Activated CD4-positive, alpha-beta T cell treated with anti-CD3 and anti-CD28 coated beads for 48 hours (primary cell): ENCODE data around the gene CCDC116.
"Not testable (repeated sequence)": the region's sequence is repeated elsewhere in the genome, so short reads cannot be mapped to it uniquely, and the experiment has no call there.

Source experiments
- DNase-seq: peaks from one replicate; pipeline ENCODE4 v3.0.0-alpha.2; 2020

Gene CCDC116

GRCh38 chr22:21611210-21611977 is 21.2 kb upstream of the CCDC116 start:
- DNase-seq: no peak

- DNase-seq: no peak
These were observed 19.7 kb upstream of the CCDC116 start for GRCh38 chr22:21612858-21613257.

GRCh38 chr22:21613553-21614233 is 18.9 kb upstream of the CCDC116 start:
- no peak for DNase-seq

DNA sequence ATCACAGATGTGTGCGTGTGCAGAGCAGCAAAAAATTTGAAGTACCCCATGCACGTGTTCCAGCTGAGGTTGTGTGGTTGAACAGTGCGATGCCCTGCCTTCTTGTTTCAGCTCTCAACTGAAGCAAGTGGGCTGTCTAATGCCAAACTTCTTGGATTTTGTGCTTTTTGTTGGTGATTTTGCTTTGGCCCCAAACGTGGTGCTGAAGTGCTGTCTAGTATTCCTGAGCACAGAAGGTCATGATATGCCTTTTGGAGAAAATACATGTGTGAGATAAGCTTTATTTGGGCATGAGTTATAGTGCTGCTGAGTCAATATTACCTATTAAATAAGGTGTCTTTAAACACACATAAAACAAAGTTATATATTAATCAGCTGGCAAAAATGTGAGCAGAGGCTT is 16.8 kb upstream of the CCDC116 start:
- DNase-seq: no peak

DNA sequence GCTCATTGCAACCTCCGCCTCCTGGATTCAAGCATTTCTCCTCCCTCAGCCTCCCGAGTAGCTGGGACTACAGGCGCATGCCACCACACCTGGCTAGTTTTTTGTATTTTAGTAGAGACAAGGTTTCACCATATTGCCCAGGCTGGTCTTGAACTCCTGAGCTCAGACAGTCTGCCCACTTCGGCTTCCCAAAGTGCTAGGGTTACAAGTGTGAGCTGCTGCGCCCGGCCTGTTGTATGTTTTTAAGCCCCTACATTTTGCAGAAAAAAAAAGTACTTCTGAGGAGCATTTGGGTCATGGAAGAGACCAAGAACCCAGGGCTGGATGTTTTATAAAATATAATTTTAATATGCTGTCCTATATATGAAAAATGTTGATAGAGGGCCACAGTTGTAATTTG is 15.2 kb upstream of the CCDC116 start:
- DNase-seq: not testable (repeated sequence)

DNA sequence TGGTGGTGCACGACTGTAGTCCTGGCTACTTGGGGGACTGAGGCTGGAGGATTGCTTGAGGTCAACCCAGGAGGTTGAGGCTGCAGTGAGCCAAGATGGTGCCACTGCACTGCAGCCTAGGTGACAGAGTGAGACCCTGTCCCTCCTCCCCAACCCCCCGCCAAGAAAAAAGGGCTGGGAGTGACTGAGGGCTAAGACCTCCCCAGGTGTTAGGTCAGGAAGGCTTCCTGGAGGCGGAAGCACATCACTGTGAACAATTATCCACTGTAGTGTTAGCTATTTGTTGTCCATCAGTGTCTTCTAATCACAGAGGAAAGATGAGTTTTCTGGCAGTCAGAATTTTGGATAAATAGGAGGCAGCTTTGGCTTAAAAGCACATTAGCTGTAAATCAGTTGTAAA is 11.5 kb upstream of the CCDC116 start:
- no peak for DNase-seq

DNA sequence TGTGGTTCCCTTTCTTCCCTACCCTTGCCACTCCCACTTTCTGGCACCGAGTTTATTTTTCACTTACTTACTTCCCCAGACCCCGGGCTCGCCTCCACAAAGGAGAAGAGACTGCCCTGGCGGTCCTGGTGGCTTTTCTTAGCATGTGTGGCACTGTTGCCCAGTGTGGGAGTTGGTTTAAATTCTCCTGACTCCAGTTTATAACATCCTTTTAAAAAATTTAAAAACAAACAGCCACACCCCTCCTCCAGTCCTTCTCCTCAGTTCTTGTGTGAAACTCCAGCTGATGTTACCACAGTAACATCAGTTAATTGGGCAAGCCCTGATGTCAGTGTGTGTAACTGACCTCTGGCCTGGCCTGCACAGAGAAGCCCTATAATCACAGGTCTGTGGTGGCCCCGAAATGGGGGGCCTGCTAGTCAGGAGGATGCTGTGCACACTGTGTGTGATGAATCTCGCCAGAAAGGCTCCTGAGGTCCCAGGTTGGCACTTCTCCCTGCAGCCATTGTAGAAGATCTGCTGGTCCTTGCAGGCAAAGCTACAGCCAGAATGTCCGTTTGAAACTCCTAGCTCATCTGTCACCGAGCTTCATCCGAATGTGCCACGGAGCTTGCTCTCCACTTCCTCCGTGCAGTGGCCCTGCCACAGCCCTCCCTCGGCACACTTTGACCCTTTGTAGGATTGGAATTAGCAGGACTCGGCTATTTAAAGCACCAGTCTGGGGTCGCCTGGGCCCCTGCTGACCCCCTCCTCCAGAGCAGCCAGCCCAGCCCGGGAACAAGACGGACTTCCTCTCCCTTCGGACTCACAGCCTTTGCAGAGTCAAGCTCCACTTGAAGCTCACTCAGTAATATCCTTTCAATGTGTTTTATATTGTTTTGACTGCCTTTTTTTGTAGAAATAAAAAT is 10.3 kb upstream of the CCDC116 start:
- DNase-seq: no peak

- no peak for DNase-seq
These were observed 9.5 kb upstream of the CCDC116 start for GRCh38 chr22:21622919-21623647.

DNA sequence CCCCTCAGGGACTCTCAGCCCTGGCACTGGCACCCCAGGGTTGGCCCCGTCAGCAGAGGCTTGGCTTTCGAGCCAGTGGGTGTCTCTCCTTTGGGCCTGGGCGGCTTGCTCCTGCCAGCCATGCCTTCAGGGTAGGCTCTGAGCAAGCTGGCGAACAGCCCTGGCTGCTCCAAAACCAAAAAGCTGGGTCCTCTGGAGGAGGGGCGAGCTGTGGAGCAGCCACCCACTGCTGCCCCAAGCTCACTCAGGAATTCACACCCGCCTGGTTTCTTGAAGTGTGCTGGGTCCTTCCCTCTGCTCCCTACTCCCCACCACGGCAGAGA is 9.0 kb upstream of the CCDC116 start:
- no peak for DNase-seq

- peak; percentile 77 for DNase-seq
These were observed 8.3 kb upstream of the CCDC116 start for GRCh38 chr22:21624120-21624879.

DNA sequence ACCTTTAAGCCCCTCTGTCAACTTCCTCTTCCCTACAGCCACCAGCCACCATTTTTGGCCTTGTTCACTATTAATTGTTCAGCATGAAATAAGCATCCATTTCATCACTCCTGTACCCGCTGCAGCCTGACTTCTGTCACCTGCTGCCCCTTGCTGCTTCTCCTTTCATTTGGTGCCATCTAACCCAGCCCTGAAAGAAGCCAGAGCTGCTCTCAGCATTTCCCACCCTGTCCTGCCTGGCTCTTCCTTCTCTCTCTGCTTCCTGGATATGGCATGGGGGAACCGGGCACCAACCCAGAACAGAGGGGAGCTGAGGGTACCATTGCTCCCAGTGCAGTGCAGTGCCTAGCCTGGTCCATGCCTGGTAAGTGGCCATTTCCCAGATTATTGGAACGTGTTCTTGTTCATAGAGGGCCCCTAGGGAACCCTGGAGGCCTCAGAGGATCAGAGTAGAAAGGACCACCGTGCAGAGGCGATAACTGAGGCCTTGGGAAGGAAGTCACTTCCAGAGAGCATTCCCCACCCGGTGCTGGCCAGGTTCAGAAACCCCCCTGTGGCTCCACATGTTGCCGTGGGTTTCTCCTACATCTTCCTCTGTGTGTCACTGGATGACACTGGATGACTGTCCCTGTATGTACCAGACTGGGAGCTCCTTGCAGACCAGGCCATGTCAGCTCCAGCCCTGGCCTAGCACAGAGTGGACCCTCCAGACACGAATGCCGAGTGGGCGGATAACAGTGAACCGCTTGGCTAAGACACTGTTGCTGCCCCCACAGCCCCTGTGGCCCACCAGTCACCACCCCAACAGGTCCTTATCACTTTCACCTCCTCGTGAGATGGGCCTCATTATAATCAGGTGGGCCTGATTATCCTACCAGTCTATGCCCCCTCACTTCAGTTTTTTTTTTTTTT is 7.4 kb upstream of the CCDC116 start:
- DNase-seq: no peak

- no peak for DNase-seq
These were observed 6.4 kb upstream of the CCDC116 start for GRCh38 chr22:21626073-21626734.

DNA sequence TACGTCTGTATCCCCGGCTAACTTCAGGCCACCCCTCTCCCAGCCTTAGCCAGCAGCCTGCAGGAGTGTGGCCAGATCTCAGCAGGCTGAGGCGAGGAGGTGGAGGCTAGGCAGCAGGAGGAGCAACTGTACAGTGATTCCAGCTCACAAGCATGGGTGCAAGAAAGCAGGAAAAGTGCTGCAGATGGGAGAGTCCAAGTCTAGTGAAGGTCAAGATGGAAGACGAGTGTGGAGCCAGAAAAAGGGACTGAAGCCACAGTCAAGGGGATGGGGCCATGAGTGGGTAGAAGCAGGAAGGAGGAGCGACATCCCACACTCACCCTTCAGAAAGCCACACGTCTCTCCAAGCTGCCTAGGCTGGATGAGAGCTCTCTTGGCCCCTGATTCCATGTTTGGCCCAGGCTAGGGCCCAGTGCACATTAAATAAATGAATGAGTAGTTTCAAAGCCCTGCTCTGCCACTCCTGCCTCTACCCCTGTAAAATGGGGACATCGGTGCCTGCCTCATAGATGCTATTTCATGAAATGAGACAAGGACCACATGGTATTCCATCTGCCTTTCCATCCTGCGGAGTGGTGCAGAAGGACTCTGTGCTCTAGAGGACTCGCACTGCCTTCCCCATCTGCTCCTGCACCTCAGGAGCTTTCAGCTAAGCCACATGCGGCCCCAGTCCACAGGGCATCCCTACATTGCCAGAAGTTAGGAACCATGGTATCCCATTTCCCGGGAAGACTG is 5.7 kb upstream of the CCDC116 start:
- DNase-seq: no peak

DNA sequence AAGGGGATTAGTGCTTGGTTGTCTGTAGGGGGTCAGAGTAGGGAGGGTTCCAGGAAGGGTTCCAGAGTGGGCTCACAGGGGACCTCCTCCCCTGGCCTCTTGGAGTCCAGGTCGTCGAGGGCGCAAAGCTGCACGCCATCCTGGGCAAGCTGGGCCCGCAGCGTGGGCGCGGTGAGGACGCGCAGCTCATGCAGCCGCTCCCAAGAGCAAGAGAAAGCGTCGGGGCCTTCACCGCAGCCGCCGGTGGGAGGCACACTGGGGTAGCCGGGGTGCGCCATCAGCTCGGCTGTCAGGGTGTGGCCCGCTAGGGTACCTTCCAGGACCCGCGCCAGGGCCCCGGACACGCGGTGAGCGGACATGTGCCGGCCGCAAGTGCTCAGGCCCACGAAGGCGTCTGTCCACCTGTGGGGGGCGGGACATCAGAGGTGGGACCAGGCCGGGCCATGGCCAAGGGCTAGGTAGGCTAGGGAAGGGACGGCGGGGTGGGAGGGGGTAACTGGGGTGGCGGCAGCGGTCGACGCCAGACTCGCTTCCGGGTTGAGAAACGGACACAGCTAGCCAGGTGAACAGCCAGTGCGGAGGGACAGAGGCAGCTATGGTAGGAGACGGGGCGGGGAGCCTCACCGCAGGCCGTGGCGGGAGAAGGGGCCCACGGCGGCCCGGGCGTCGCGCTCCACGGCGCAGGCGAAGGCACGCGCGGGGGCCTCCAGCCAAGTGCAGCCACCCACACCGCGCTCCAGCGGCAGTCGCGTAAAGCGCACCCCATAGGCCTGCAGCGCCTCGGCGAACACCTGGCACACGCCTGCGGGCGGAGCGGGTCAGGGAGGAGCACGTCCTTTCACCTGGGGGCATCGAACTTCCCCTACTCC is 3.9 kb upstream of the CCDC116 start:
- peak; percentile 23 for DNase-seq

DNA sequence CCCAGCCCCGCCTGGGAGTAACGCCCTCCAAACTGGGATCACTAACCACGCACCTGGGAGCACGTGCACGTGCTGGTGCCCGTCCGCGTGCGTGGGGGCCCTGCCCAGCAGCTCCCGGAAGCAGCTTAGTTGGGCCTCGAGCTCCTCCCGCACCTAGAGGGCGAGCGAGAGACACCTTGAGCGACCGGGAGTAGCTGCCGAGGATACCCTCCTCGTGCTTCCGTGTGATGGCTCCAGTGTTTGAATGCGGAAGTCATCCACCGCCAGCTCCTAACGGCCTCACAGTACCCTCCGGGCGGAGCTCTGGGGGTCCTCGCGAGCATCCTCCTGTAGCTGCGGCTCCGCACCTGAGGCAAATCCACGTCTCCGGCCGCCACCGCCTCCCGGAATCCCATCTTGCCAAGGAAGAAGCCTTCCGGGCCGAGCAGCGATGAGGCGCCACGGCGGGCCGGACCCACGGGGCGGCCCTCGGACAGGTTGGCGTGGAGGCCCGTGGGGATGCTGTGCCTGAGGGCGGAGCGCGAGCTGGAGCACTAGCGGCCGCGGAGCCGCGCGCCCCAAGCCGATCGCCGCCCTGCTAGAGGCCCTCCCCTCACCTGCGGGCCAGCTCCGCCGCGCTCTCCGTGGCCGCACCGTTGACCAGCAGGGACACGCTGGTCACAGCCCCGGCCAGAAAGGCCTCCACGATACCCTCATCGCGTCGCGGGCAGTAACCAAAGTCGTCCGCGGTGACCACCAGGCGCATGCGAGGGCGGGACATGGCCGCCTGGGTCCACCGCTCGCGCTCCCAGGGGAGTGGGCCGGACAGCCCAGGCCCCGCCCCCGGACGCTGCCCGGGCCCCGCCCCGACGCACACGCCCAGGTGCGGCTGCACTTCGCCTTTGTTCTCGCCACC is 3.1 kb upstream of the CCDC116 start, which contains the start of gene YDJC:
YDJC (minus strand) TSS at position 768 of the 895 bp plus-strand sequence; CDS start at position 760, 8 bp downstream.
- DNase-seq: peak; percentile 98

- DNase-seq: no peak
These were observed 1.5 kb upstream of the CCDC116 start for GRCh38 chr22:21631025-21631424.

GRCh38 chr22:21632931-21633330 is 371 bp downstream of the CCDC116 start:
- no peak for DNase-seq
